Measurements from ENCODE around the gene TUT7.

DNA sequence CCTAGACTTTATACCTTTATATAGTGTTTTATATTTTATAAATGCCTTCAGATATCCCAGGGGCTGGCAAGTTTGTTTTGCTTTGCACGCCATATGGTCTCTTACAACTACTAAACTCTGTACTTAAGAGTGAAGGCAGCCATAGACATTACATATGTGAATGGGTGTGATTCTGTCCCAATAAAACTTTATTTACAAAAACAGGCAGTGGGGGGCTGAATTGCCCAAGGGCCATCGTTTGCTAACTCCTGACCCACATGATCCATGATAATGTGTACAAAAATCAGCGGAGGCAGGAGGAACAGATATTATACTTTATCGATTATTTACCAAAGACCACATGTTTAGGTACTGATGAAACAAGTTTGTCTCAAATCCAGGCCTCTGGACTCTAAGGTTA is 36.0 kb downstream of the TUT7 start:
- TF ChIP-seq EP300 (IDR thresholded peaks at IDR 0.05; ENCODE audit: borderline replicate concordance): no peak
- TF ChIP-seq TEAD4 (IDR thresholded peaks at IDR 0.05): no peak
- no peak for TF ChIP-seq EGR1 (IDR thresholded peaks at IDR 0.05)
